ENCODE measurements around the gene COL9A1. TPM values are rescaled to one million over a fixed set of nuclear protein-coding genes. Genes with fewer than 3 reads are reported as not detected.

COL9A1 gene
- total and polyA plus RNA-seq, 7 donors = 0.03 to 0.10 TPM; not detected in 5

GRCh38 chr6:70236343-70236742, 66.5 kb downstream of the COL9A1 start:
- no peak for DNase-seq
- ATAC-seq = no peak
- no peaks in the 10 kb centered on the region for H3K4me1 ChIP-seq
- no peak overlapping the region for H3K27ac ChIP-seq
- WGBS, 3 donors = 91% methylated on average over 3 of the region's 3 CpGs
- TF ChIP-seq CTCF (IDR thresholded peaks at IDR 0.05) = no peak
- intact Hi-C loops (cut with DNase I) = no loop called here
- H3K9me3 ChIP-seq = no peaks in the 10 kb centered on the region
- H3K36me3 ChIP-seq (ENCODE audit: insufficient read depth in 1 of 2, low read depth in 1 of 2) = no peaks in the 10 kb centered on the region
- H3K27me3 ChIP-seq (ENCODE audit: insufficient read depth in 3 of 3, low read length in 2 of 3) = no peaks in the 10 kb centered on the region
- no peak overlapping the region for H3K4me3 ChIP-seq

GRCh38 chr6:70234561-70235236, 68.2 kb downstream of the COL9A1 start:
- no peak for ATAC-seq
- intact Hi-C loops (cut with DNase I) = no loop called here
- DNase-seq = no peak
- no peaks in the 10 kb centered on the region for H3K9me3 ChIP-seq
- H3K4me1 ChIP-seq = no peaks in the 10 kb centered on the region
- no peak for TF ChIP-seq CTCF (IDR thresholded peaks at IDR 0.05)
- no peak overlapping the region for H3K4me3 ChIP-seq
- H3K36me3 ChIP-seq (ENCODE audit: insufficient read depth in 1 of 2, low read depth in 1 of 2) = no peaks in the 10 kb centered on the region
- WGBS, 3 donors = 80 to 83% (median 82%) methylated on average over 7 of the region's 7 CpGs
- H3K27me3 ChIP-seq (ENCODE audit: insufficient read depth in 3 of 3, low read length in 2 of 3) = no peaks in the 10 kb centered on the region
- H3K27ac ChIP-seq = no peak overlapping the region

GRCh38 chr6:70231311-70231710, 71.6 kb downstream of the COL9A1 start:
- Histone ChIP-seq H3K27me3 (ENCODE audit: insufficient read depth in 3 of 3, low read length in 2 of 3) (no peaks in the 10 kb centered on the region), H3K9me3 (no peaks in the 10 kb centered on the region), H3K27ac (no peak overlapping the region), H3K4me3 (no peak overlapping the region), H3K36me3 (ENCODE audit: insufficient read depth in 1 of 2, low read depth in 1 of 2) (no peaks in the 10 kb centered on the region), H3K4me1 (no peaks in the 10 kb centered on the region)
- ATAC-seq (no peak), DNase-seq (no peak)
- intact Hi-C loops (cut with DNase I) = no loop called here
- TF ChIP-seq CTCF (IDR thresholded peaks at IDR 0.05) = no peak
- WGBS, 3 donors = 55 to 68% (median 66%) methylated on average over 2 of the region's 2 CpGs

- intact Hi-C loops (cut with DNase I) = loop anchor here in 1 of 2 donors (10.0 kb wide), 1 partner anchor 790 kb away; no protein-coding TSS in a partner anchor
- 50 to 67% (median 56%) methylated on average over 2 of the region's 2 CpGs for WGBS, 3 donors
- Histone ChIP-seq H3K4me1 (no peaks in the 10 kb centered on the region), H3K4me3 (no peak overlapping the region), H3K27ac (no peak overlapping the region), H3K9me3 (no peaks in the 10 kb centered on the region), H3K36me3 (ENCODE audit: insufficient read depth in 1 of 2, low read depth in 1 of 2) (no peaks in the 10 kb centered on the region), H3K27me3 (ENCODE audit: insufficient read depth in 3 of 3, low read length in 2 of 3) (no peaks in the 10 kb centered on the region)
- ATAC-seq (no peak), DNase-seq (no peak)
- no peak for TF ChIP-seq CTCF (IDR thresholded peaks at IDR 0.05)
These were observed 77.8 kb downstream of the COL9A1 start for GRCh38 chr6:70225055-70225454.

- no peaks in the 10 kb centered on the region for H3K9me3 ChIP-seq
- no peak overlapping the region for H3K4me3 ChIP-seq
- H3K4me1 ChIP-seq = no peaks in the 10 kb centered on the region
- TF ChIP-seq CTCF (IDR thresholded peaks at IDR 0.05) = no peak
- no peak for DNase-seq
- H3K36me3 ChIP-seq (ENCODE audit: insufficient read depth in 1 of 2, low read depth in 1 of 2) = no peaks in the 10 kb centered on the region
- WGBS, 3 donors = 74 to 80% (median 79%) methylated on average over 2 of the region's 2 CpGs
- no peak for ATAC-seq
- H3K27ac ChIP-seq = no peak overlapping the region
- H3K27me3 ChIP-seq (ENCODE audit: insufficient read depth in 3 of 3, low read length in 2 of 3) = no peaks in the 10 kb centered on the region
- intact Hi-C loops (cut with DNase I) = loop anchor here (5.0 to 10.0 kb wide), 2 partner anchors 145 to 792 kb away; no protein-coding TSS in a partner anchor
These were observed 80.5 kb downstream of the COL9A1 start for GRCh38 chr6:70222439-70222749.
